ENCODE data around the gene CSF3R.
A peak's percentile ranks its signal among the peaks of the same experiment; 100 is the strongest.
"Not testable (repeated sequence)": the region's sequence is repeated elsewhere in the genome, so short reads cannot be mapped to it uniquely, and the experiment has no call there.

The CSF3R gene

GRCh38 chr1:36481771-36482723 lies 666 bp downstream of the CSF3R start:
- DNase-seq (ENCODE audit: low spot score) = no peak

GRCh38 chr1:36481091-36481490 lies 1.6 kb downstream of the CSF3R start:
- DNase-seq (ENCODE audit: low spot score) = no peak

DNA sequence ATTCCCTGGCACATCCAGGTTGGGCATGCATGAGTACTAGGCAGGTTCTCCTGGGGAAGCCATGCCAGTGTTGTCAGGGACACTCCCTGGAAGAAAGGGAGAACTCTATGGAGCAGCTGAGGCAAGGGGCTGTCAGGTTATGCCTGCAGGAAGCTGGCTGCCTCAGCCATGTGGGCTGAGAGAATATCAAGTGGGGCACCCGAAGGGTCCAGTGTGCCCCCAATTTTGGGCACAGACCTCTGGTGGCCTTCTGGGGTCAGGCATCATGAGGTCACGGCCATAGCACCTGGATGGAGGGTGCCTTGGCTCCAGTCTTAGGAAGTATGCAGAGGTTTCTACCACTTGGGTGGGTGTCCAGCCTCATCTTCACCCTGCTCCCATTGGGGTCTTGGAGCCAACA lies 2.6 kb downstream of the CSF3R start:
- DNase-seq (ENCODE audit: low spot score) = no peak

DNA sequence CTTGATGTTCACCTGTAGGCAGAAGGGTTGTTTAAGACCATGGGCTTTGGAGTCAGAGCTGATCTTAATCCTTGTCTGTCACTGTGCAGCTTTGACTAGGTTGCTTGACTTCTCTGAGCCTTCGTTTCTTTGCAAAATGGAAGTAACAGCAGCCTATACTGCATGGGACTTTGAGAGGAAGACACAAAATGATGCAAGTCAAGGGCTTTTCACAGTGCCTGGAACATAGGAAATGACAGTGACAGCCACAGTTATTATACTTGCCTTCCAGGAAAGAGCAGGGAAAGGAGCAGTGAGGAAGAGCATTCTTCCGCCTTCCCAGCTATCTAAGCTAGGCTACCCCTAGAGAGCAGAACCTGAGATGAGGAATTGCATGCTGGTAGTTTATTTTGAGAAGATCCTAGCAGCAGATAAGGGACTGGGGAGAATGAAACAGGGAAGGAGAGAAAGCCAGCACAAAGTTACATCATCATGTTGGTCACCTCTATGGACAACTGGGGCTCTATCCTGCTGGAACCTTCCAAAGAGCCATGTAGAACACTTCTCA lies 3.1 kb downstream of the CSF3R start:
- DNase-seq (ENCODE audit: low spot score) = no peak

GRCh38 chr1:36477615-36478014 lies 5.1 kb downstream of the CSF3R start:
- DNase-seq (ENCODE audit: low spot score) = not testable (repeated sequence)

GRCh38 chr1:36476945-36477344 lies 5.8 kb downstream of the CSF3R start:
- DNase-seq (ENCODE audit: low spot score) = no peak

DNA sequence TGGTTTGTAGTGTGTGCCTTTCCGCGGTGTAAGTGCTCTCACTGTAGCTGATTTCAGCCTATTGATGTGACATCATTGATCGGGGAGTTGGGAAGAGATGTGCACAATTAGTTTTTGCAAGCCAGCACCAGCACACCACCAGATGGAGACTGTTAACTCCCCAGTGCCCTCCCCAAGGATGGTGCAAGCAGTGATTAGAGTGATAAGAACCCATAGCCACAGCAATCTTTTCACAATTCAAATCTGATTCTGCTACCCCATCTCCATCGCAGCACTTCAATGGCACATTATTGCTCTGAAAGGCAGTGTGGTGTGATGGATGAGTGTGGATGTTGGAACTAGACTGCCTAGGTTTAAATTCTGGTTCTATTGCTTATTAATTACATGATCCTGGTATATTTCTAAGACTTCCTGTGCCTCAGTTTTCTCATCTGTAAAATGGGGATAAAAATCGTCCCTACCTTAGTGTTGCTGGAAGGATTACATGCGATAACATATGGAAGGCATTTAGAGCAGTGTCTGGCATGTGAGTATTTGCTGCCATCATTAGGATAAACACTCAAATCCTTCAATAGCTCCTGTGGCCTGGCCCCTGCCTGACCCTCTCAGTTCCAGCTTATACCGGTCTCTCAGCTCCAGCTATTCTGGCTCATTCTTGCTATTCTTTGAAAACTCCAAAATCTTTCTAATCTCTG lies 6.7 kb downstream of the CSF3R start:
- DNase-seq (ENCODE audit: low spot score) = no peak

DNA sequence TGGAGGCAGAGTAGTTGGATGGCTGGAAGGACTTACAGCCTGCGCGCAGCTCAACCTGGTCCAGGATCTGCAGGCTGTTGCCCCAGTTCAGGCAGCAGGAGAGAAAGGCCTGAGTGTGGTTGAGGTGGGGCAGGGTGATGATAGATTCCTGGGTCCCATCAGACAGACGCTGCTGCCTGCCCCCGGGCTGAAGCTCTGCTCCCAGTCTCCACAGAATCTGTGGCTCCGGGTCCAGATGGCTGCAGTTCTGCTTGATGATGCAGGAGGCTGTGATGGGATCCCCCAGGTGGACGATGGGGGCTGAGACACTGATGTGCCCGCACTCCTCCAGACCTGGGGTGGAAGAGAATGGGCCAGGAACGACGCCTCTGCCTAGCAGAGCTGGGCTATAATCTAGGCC lies 7.4 kb downstream of the CSF3R start:
- DNase-seq (ENCODE audit: low spot score) = no peak

DNA sequence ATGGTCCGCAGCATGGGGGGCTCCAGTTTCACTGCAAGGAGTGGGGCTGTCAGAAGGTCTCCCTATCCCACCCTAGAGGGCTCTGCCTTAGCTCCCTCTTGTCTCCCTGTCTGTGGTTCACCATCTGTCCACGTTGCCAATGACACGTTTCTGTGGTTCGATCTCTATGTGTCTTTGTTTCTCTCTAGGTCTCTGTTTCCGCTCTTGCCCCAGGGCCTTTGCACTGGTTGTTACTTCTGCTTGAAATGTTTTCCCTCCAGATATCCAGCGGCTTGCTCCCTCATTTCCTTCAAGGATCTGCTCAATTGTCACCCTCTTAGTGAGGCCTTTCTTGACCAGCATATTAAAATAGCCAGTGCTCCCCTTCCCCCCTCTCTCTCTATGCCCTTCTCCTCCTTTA lies 10.1 kb downstream of the CSF3R start:
- no peak for DNase-seq (ENCODE audit: low spot score)

- no peak for DNase-seq (ENCODE audit: low spot score)
Observed at GRCh38 chr1:36471830-36472641, 10.7 kb downstream of the CSF3R start.

DNA sequence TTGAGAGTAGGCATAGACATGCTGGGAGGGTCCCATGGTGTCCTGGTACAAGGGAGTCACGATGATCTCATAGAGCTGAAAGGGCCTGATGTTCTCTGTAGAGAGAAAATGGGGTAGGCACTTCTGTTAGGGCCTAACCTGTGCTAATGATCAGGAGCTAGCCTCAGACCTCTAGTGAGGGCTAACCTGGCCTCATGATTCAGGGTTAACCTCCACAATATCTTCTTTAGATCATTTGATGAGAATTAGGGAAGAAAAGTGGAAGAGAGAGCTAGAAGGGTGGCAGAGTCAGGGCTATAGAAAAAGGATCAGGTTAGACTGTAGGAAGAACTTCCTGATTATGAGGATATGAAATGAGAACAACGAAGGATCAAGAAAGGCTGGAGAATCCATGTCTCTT lies 13.6 kb downstream of the CSF3R start:
- no peak for DNase-seq (ENCODE audit: low spot score)

- no peak for DNase-seq (ENCODE audit: low spot score)
Observed at GRCh38 chr1:36467700-36468455, 14.8 kb downstream of the CSF3R start.

DNA sequence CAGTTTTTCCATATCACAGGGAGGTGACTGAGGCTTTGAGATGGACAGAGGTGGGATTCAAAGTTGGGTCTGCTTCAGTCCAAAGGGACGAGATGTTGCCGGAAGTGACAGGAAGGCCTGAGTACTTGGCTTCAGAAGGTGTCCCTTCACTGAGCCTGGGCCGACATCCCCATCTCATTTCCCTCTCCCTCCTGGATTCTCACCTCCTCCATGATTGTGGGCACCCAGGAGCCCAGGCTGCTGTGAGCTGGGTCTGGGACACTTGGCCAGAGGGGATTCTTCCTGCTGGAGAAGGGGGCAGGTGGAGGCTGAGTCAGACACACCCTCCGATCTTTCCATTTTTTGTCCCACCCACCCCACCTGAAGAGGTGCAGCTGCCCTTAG lies 15.7 kb downstream of the CSF3R start:
- no peak for DNase-seq (ENCODE audit: low spot score)

DNA sequence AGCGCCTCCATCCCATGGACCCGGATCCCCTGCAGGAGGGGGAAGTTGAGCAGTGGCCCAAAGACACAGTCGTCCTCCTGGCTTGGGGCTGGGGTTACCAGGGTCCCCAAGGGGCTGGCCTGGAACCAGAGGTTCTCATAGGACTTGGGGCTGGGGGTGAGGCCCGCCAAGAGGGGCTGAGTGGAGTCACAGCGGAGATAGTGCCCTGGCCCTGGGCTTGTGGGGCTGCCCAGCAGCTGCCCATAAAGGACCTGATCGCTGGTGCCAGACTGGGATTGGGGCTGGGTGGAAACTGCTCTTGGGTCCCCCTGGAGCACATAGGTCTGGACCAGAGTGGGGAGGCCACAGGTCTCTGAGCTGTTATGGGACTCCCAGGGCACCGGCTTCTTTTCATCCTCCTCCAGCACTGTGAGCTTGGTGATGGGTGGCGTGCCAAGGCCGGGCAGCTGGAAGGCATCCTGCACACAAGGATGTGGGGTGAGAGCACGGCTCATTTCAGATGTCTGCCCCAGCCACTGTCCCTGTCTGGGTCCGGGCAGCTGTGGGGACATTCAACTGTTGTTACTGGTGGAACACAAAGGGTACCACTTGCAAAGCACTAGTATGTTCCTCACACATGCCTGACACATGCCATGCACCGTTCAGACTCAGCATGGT lies 16.2 kb downstream of the CSF3R start:
- no peak for DNase-seq (ENCODE audit: low spot score)

DNA sequence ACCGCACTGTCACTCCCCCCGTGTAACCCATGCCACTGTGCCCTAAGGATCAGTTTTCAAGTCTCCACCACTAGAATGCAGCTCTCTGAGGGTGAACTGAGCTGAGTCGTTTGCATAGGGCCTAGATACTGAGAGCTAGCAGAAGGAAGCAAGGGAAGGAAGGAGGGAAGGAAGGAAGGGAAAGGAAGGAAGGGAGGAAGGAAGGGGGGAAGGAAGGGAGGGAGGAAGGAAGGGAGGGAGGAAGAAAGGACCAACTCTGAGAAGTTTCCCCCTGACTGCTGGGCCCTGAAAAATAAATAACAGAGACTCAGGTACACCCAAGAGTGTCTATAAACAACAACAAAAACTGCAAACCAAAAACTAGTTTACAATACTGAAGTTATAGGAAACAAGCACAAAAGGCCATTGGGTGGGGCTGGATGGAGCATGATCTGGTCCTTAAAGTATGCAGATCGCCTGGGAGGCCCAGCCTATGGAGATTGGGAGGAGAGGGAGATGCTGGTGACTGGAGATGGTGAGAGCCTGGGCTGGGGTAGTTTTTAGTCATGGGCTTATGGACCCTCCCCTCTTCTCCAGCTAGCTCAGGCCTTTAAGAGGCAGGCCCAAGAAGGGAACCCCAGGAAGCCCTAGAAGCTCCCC lies 16.9 kb downstream of the CSF3R start:
- DNase-seq (ENCODE audit: low spot score) = no peak

DNA sequence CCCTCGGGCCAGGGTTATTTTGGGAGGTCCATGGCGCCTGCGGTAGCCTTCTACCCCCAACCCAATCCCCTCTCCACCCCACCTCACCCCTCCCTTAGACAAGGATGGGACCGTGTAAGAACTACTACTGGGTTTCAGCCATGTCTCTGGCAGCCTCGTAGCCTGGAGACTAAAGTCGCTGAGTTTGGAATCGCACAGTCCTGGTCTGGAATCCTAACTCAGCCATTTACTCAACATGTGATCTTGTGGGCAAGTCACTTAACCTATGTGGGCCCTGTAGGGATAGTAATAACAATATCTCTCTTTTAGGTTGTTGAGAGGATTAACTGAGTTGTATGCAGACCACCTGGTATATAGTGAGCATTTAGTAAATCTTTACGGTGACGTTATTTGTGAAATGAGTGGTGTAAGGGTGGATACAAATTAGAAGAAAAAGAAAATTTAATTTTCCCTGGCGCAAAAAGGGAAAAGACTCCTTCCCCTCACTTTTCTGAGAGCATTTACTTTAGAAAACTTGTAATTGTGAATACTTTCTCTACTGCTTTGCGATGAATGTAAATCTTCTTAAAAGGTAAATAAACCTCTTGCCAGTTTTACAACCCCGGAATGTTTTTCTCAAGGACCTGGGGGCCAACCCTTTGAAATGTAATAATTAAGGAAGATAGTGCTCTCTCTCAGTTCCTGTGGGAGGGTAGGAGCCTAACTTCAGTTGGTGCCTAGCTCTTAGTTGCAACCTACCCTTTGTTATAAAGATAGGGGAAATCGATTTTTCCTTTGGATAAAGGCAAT lies 17.9 kb downstream of the CSF3R start:
- DNase-seq (ENCODE audit: low spot score) = no peak

DNA sequence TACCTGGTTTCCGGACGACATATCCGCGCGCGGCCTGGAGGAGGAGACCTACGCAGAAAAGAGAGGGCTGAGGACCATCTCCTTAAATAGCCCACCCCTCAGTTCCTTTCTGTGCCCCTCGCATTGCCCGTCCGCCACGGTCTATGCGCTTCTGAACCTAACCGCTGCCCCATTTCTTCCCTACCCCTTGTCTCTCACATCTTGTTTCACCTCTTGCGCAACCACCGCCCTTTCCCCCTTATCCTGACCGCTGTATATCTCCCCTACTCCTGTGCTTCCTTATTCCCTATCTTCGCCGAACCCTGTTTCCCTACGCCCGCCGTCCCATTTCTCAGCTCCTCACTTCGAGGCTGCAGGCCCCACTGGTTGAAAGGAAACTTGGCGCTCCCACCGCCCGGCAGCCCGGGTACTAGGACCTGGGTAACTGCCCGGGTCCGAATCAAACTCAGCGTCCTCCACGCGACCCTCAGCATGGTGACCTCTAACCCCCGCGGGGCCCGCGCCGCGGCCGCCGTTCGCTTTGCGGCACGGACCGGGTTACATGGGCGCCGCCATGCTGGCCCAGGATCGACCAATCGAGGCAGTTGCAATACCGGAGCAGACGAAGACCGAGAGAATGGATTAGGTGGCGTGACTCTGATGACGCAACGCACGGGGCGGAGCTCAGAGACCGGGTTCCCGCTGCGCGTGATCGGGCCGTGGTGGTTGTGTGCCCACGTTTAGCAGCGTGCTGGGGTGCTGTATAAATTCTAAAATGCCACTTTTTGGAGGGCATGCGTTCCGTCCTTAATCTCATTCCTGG lies 18.7 kb downstream of the CSF3R start, which contains the start of gene MRPS15:
TSS of gene MRPS15 (minus strand) at position 582 of the 802 bp plus-strand sequence. CDS start at position 473, 109 bp downstream.
- peak; percentile 95 for DNase-seq (ENCODE audit: low spot score)

GRCh38 chr1:36463463-36463802 lies 19.3 kb downstream of the CSF3R start:
- DNase-seq (ENCODE audit: low spot score) = no peak

DNA sequence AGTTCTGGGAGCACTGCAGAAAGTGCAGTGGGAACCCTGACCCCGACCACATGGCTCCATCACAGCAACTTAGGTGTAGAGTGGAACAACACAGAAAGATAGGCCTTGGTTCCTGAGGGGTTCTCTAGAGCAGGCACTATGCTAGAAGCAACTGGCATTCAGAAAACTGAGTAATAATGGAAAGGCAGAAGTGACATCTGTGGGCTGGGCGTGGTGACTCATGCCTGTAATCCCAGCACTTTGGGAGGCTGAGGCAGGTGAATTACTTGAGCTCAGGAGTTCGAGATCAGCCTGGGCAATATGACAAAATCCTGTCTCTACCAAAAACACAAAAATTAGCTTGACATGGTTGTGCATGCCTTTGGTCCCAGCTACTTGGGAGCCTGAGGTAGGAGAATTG lies 23.8 kb downstream of the CSF3R start:
- no peak for DNase-seq (ENCODE audit: low spot score)

Data from D341Med (cell line).